ENCODE data around the gene CCSER1.

CCSER1 gene

DNA sequence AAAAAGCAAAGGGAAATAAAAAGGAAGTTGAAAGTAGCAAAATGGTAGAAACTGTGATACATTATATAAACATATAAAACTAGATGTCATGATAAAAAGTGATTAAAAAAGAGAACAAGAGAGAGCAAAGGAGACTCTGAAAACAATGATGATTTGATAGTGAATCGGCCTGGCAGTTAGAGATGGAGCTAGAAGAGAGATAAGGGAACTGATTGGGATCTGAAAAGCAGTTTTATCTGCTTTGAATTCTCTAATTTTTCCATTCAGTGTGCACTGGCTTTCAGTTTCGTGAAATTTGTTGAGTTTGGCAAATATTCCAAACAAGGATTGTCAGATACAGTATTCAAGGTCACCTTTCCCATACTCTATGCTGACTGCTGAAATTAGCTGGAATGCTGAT is 21.9 kb upstream of the CCSER1 start:
- no peak overlapping the region for H3K4me3 ChIP-seq (ENCODE audit: low read depth, low read length)
- TF ChIP-seq, protein P1, sequence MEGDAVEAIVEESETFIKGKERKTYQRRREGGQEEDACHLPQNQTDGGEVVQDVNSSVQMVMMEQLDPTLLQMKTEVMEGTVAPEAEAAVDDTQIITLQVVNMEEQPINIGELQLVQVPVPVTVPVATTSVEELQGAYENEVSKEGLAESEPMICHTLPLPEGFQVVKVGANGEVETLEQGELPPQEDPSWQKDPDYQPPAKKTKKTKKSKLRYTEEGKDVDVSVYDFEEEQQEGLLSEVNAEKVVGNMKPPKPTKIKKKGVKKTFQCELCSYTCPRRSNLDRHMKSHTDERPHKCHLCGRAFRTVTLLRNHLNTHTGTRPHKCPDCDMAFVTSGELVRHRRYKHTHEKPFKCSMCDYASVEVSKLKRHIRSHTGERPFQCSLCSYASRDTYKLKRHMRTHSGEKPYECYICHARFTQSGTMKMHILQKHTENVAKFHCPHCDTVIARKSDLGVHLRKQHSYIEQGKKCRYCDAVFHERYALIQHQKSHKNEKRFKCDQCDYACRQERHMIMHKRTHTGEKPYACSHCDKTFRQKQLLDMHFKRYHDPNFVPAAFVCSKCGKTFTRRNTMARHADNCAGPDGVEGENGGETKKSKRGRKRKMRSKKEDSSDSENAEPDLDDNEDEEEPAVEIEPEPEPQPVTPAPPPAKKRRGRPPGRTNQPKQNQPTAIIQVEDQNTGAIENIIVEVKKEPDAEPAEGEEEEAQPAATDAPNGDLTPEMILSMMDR (IDR thresholded peaks at IDR 0.05; ENCODE audit: low read depth, low read length, missing control alignments): no peak
- H3K27ac ChIP-seq: no peak overlapping the region
- no peaks in the 10 kb centered on the region for H3K36me3 ChIP-seq (replicated peaks)
- DNase-seq: no peak
- in situ Hi-C loops (cut with HindIII; ENCODE audit: low pct_ligation_motif_present, low sequenced_read_pairs): no loop called here
- no peaks in the 10 kb centered on the region for H3K27me3 ChIP-seq (replicated peaks)

DNA sequence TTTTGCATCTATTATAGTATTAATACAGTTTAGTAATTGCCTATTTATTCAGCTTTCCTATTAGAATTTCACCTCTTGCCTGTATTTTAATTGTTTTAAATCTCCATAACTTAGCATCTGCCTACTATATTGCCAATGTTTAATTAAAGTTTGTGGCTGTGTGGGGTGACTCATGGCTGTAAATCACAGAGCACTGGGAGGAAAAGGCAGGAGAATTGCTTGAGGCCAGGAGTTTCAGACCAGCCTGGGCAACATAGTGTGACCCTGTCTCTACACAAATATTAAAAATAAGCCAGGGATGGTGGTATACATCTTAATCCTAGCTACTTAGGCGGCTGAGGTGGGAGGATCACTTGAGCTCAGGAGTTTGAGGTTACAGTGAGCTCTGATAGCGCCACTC is 14.5 kb upstream of the CCSER1 start:
- no peaks in the 10 kb centered on the region for H3K27me3 ChIP-seq (replicated peaks)
- TF ChIP-seq, protein P1 (IDR thresholded peaks at IDR 0.05; ENCODE audit: low read depth, low read length, missing control alignments): no peak
- H3K27ac ChIP-seq: no peak overlapping the region
- in situ Hi-C loops (cut with HindIII; ENCODE audit: low pct_ligation_motif_present, low sequenced_read_pairs): no loop called here
- no peak overlapping the region for H3K4me3 ChIP-seq (ENCODE audit: low read depth, low read length)
- no peaks in the 10 kb centered on the region for H3K36me3 ChIP-seq (replicated peaks)
- no peak for DNase-seq

- no peak for DNase-seq
- no peak overlapping the region for H3K4me3 ChIP-seq (ENCODE audit: low read depth, low read length)
- H3K27me3 ChIP-seq (replicated peaks): no peaks in the 10 kb centered on the region
- in situ Hi-C loops (cut with HindIII; ENCODE audit: low pct_ligation_motif_present, low sequenced_read_pairs): no loop called here
- H3K36me3 ChIP-seq (replicated peaks): no peaks in the 10 kb centered on the region
- no peak overlapping the region for H3K27ac ChIP-seq
- TF ChIP-seq, protein P1 (IDR thresholded peaks at IDR 0.05; ENCODE audit: low read depth, low read length, missing control alignments): no peak
These were observed 13.2 kb upstream of the CCSER1 start for GRCh38 chr4:90113881-90114457.

DNA sequence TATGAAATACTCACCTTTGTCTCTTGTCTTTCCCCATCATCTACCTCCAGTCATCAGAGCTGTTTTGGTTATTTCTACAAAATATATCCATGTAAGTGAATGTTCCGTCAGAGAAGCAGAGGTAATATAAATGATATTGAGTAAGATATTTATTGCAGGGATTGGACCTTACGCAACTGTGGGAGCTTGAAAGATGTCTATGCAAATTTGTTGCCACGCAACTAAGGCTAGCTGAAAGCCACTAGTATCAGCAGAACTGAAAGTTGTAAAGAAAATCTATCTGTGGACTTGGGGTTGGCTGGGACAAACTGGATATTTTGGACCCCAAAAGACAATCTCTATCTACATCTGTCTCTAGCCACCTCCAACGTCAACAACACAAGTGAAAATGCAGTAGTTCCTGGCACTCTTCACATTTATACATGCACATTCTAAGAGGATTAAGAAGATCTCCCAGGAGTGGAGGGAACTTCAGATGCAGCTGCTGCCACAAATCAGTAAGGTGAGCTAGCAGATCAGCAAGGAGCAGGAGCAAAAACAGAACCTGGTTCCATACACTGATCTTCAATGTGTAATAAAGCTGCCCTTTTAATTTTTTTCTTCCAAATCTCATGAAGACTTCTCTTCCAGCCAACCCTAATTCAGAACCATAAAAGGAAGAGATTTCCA is 8.5 kb upstream of the CCSER1 start:
- no peaks in the 10 kb centered on the region for H3K36me3 ChIP-seq (replicated peaks)
- no peaks in the 10 kb centered on the region for H3K27me3 ChIP-seq (replicated peaks)
- H3K4me3 ChIP-seq (ENCODE audit: low read depth, low read length): no peak overlapping the region
- H3K27ac ChIP-seq: no peak overlapping the region
- TF ChIP-seq, protein P1 (IDR thresholded peaks at IDR 0.05; ENCODE audit: low read depth, low read length, missing control alignments): no peak
- in situ Hi-C loops (cut with HindIII; ENCODE audit: low pct_ligation_motif_present, low sequenced_read_pairs): no loop called here
- DNase-seq: no peak

DNA sequence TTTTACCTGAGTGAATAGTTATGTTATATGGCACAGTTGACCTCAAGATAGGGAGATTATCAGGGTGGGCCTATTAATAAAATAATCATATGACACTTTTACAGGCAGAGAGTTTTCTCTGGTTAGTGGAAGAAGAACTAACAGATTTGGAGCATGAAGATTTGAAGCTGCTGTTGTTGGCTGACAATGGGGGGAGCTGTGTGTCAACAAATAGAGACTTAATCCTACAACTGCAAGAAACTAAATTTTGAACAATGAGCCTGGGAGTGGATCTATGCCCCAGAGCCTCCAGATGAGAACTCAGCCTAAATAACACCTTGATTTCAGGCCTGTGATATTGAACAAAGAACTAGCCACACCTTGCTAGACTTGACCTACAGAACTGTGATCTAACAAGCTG is 7.2 kb upstream of the CCSER1 start:
- Histone ChIP-seq H3K4me3 (ENCODE audit: low read depth, low read length) (no peak overlapping the region), H3K27ac (no peak overlapping the region), H3K36me3 (replicated peaks) (no peaks in the 10 kb centered on the region), H3K27me3 (replicated peaks) (no peaks in the 10 kb centered on the region)
- in situ Hi-C loops (cut with HindIII; ENCODE audit: low pct_ligation_motif_present, low sequenced_read_pairs): no loop called here
- TF ChIP-seq, protein P1 (IDR thresholded peaks at IDR 0.05; ENCODE audit: low read depth, low read length, missing control alignments): no peak
- no peak for DNase-seq

DNA sequence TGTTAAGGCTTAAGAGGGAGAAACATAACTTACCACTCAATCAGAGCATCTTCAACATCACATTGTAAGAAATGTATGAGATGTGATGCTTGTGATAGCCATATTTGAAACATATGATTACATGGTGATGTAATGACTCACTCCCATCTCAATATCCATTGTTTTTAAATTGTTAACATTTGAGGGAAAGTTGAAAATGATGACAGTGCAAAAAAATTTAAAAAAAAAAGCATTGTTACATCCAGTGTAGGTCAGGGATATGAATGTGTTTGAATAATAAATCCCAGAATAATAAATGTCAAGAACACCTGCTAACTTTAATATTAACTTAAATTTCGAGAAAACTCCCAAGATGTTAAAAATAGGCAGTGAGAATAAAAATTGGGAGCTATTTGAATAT is 6.4 kb upstream of the CCSER1 start:
- in situ Hi-C loops (cut with HindIII; ENCODE audit: low pct_ligation_motif_present, low sequenced_read_pairs): no loop called here
- Histone ChIP-seq H3K4me3 (ENCODE audit: low read depth, low read length) (no peak overlapping the region), H3K36me3 (replicated peaks) (no peaks in the 10 kb centered on the region), H3K27ac (no peak overlapping the region), H3K27me3 (replicated peaks) (no peaks in the 10 kb centered on the region)
- TF ChIP-seq, protein P1 (IDR thresholded peaks at IDR 0.05; ENCODE audit: low read depth, low read length, missing control alignments): no peak
- DNase-seq: no peak

All from brain microvascular endothelial cell (primary cell).